ENCODE results near the gene MTAP. TPM values are rescaled to one million over a fixed set of nuclear protein-coding genes. Genes with fewer than 3 reads are reported as not detected.

Gene MTAP
- total RNA-seq, 2 donors from 2014 or later: 19.7 to 23.0 TPM

- DNase-seq: no peak
- intact Hi-C loops (cut with DNase I, micrococcal nuclease): no loop called here
- ATAC-seq: peak; percentile 16
These were observed 87.2 kb downstream of the MTAP start for GRCh38 chr9:21889673-21890072.

GRCh38 chr9:21890696-21891095 lies 88.3 kb downstream of the MTAP start:
- DNase-seq (no peak), ATAC-seq (no peak)
- intact Hi-C loops (cut with DNase I, micrococcal nuclease): no loop called here

GRCh38 chr9:21901546-21901945 lies 99.1 kb downstream of the MTAP start:
- DNase-seq (no peak), ATAC-seq (no peak)
- intact Hi-C loops (cut with DNase I, micrococcal nuclease): no loop called here

- DNase-seq: no peak
- intact Hi-C loops (cut with DNase I, micrococcal nuclease): no loop called here
- no peak for ATAC-seq
These were observed 99.7 kb downstream of the MTAP start for GRCh38 chr9:21902136-21902535.

GRCh38 chr9:21903380-21903965 lies 101.0 kb downstream of the MTAP start:
- intact Hi-C loops (cut with DNase I, micrococcal nuclease): no loop called here
- no peak for ATAC-seq
- DNase-seq: no peak

- ATAC-seq: no peak
- DNase-seq: no peak
- intact Hi-C loops (cut with DNase I, micrococcal nuclease): no loop called here
These were observed 101.9 kb downstream of the MTAP start for GRCh38 chr9:21904371-21904770.

GRCh38 chr9:21904776-21905175 lies 102.3 kb downstream of the MTAP start:
- intact Hi-C loops (cut with DNase I, micrococcal nuclease): no loop called here
- no peak for ATAC-seq
- DNase-seq: no peak

- no peak for DNase-seq
- intact Hi-C loops (cut with DNase I, micrococcal nuclease): no loop called here
- no peak for ATAC-seq
These were observed 103.8 kb downstream of the MTAP start for GRCh38 chr9:21906213-21906612.

- no peak for DNase-seq
- intact Hi-C loops (cut with DNase I, micrococcal nuclease): no loop called here
- no peak for ATAC-seq
These were observed 104.4 kb downstream of the MTAP start for GRCh38 chr9:21906881-21907280.

GRCh38 chr9:21919377-21920362 lies 117.2 kb downstream of the MTAP start:
- ATAC-seq (peak; percentile 95), DNase-seq (no peak)
- intact Hi-C loops (cut with DNase I, micrococcal nuclease): no loop called here

- DNase-seq: no peak
- intact Hi-C loops (cut with DNase I, micrococcal nuclease): no loop called here
- ATAC-seq: no peak
These were observed 121.3 kb downstream of the MTAP start for GRCh38 chr9:21923694-21924093.

- intact Hi-C loops (cut with DNase I, micrococcal nuclease): no loop called here
- ATAC-seq: no peak
- DNase-seq: no peak
These were observed 125.3 kb downstream of the MTAP start for GRCh38 chr9:21927752-21928151.

GRCh38 chr9:21931428-21931827 lies 129.0 kb downstream of the MTAP start:
- DNase-seq (no peak), ATAC-seq (no peak)
- intact Hi-C loops (cut with DNase I, micrococcal nuclease): no loop called here

- ATAC-seq (no peak), DNase-seq (no peak)
- intact Hi-C loops (cut with DNase I, micrococcal nuclease): no loop called here
These were observed 130.8 kb downstream of the MTAP start for GRCh38 chr9:21933281-21933680.

- DNase-seq (no peak), ATAC-seq (no peak)
- intact Hi-C loops (cut with DNase I, micrococcal nuclease): no loop called here
These were observed 131.4 kb downstream of the MTAP start for GRCh38 chr9:21933865-21934264.

- intact Hi-C loops (cut with DNase I, micrococcal nuclease): no loop called here
- ATAC-seq (no peak), DNase-seq (no peak)
These were observed 133.2 kb downstream of the MTAP start for GRCh38 chr9:21935631-21936030.

GRCh38 chr9:21936161-21936560 lies 133.7 kb downstream of the MTAP start:
- no peak for ATAC-seq
- intact Hi-C loops (cut with DNase I, micrococcal nuclease): no loop called here
- DNase-seq: no peak

GRCh38 chr9:21941337-21941995 lies 139.0 kb downstream of the MTAP start:
- peak; percentile 73 for ATAC-seq
- DNase-seq: no peak
- intact Hi-C loops (cut with DNase I, micrococcal nuclease): no loop called here

GRCh38 chr9:21943464-21943863 lies 141.0 kb downstream of the MTAP start:
- no peak for ATAC-seq
- intact Hi-C loops (cut with DNase I, micrococcal nuclease): no loop called here
- DNase-seq: no peak

- DNase-seq: no peak
- ATAC-seq: no peak
- intact Hi-C loops (cut with DNase I, micrococcal nuclease): no loop called here
These were observed 143.2 kb downstream of the MTAP start for GRCh38 chr9:21945606-21946005.

Measured in left colon (tissue), 2 donors.